GM12873 (cell line): ENCODE results near the gene NCCRP1.

ENCODE experiments used
- CTCF ChIP-seq: IDR thresholded peaks from 2 replicates; pipeline ENCODE4 v1.5.1; 2012; ENCODE audit warnings: low read depth, mild to moderate bottlenecking, moderate library complexity, low read length, control low read depth; ENCODE audit not compliant: insufficient read depth; ENCODE audit errors: missing control alignments

The NCCRP1 gene

GRCh38 chr19:39194832-39195542 is 1.8 kb upstream of the NCCRP1 start:
- TF ChIP-seq CTCF, result no peak

- TF ChIP-seq CTCF, result no peak
Measured at GRCh38 chr19:39195755-39196154, 1.0 kb upstream of the NCCRP1 start.

GRCh38 chr19:39196320-39196719 is 444 bp upstream of the NCCRP1 start:
- TF ChIP-seq CTCF, result no peak

GRCh38 chr19:39197808-39198207 is 1.0 kb downstream of the NCCRP1 start:
- TF ChIP-seq CTCF, result no peak

GRCh38 chr19:39199025-39199424 is 2.3 kb downstream of the NCCRP1 start:
- no peak for TF ChIP-seq CTCF

GRCh38 chr19:39200066-39200802 is 3.5 kb downstream of the NCCRP1 start:
- TF ChIP-seq CTCF, result no peak

- TF ChIP-seq CTCF, result no peak
Measured at GRCh38 chr19:39200803-39201115, 4.0 kb downstream of the NCCRP1 start.
